GM19035 (cell line): ENCODE measurements around the gene PWWP2B.
"Not testable (repeated sequence)": the region's sequence is repeated elsewhere in the genome, so short reads cannot be mapped to it uniquely, and the experiment has no call there.

Experiments used
- ATAC-seq: cut with Tn5 transposase; IDR thresholded peaks from one replicate; pipeline ENCODE4 v1.9.1; 2021; ENCODE audit not compliant: unreplicated experiment

PWWP2B gene

GRCh38 chr10:132429281-132430230 lies 32.6 kb downstream of the PWWP2B start:
- no peak for ATAC-seq

- ATAC-seq = no peak
Measured at GRCh38 chr10:132430231-132430743, 33.3 kb downstream of the PWWP2B start.

DNA sequence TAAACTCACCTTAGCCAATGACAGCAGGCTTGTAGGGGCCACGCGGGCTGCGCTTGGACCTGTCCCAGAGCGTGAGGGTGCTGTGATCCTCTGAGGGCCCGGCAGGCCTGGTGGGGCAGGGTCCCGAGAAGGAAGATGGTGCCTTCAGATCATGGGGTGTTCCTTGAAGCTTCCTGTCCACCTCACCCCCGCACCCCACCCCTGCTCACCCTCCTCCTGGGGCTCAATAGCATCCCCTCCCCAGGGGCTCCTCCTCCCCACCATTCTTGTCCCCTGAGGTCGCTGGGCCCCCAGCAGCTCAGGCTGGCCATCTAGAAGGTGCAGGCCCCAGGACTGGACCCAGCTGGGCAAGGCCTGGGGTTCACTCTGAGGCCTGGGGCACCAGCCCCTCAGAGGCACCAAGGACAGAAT lies 33.9 kb downstream of the PWWP2B start:
- ATAC-seq = no peak

- no peak for ATAC-seq
Measured at GRCh38 chr10:132431537-132432175, 34.7 kb downstream of the PWWP2B start.

DNA sequence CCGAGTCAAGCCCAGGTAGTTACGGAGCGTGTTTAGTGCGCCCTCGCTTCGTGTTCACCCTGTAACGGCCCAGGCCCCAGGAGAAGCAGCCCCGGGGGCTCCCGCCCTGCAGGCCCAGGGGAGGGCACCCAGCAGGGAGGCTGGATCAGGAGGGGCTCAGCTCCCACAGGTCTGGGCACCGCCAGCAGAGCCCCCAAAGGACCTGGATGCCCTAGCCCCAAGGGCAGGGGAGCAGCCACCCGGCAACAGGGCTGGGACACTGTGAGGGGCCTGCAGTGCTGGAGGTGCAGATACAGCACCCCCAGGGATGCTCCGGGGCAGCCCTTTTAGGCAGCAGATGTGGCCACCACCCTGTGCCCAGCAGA lies 35.2 kb downstream of the PWWP2B start:
- no peak for ATAC-seq

- ATAC-seq = no peak
Measured at GRCh38 chr10:132433671-132434340, 36.8 kb downstream of the PWWP2B start.

DNA sequence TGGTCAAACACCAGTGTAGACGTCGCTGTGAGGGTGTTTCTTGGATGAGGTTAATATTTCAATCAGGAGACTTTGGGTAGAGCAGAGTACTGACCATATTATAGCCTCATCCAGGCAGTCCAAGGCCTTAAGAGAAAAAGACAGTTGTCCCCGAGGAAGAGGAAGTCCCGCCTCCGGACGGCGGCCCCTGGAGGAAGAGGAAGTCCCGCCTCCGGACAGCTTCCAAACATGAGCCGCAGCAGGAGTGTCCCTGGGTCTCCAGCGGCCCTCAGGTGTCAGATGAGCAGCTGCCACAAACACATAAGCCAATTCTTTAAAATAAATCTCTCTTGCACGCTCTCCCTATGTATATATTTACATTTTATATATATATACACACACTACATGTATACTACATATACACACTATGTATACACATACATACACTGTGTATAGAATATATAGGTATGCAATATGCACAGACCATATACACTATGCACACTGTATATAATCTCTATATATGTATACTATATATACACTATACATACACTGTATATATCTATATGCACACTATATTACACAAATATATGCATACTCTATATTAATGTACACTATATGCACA lies 37.5 kb downstream of the PWWP2B start:
- ATAC-seq = no peak

GRCh38 chr10:132435320-132435719 lies 38.3 kb downstream of the PWWP2B start:
- not testable (repeated sequence) for ATAC-seq

DNA sequence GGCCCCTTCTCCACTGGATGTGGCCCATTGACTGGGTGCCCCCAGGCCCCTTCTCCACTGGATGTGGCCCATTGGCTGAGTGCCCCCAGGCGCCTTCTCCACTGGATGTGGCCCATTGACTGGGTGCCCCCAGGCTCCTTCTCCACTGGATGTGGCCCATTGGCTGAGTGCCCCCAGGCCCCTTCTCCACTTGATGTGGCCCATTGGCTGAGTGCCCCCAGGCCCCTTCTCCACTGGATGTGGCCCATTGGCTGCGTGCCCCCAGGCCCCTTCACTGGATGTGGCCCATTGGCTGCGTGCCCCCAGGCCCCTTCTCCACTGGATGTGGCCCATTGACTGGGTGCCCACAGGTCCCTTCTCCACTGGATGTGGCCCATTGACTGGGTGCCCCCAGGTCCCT lies 39.1 kb downstream of the PWWP2B start:
- ATAC-seq = not testable (repeated sequence)

DNA sequence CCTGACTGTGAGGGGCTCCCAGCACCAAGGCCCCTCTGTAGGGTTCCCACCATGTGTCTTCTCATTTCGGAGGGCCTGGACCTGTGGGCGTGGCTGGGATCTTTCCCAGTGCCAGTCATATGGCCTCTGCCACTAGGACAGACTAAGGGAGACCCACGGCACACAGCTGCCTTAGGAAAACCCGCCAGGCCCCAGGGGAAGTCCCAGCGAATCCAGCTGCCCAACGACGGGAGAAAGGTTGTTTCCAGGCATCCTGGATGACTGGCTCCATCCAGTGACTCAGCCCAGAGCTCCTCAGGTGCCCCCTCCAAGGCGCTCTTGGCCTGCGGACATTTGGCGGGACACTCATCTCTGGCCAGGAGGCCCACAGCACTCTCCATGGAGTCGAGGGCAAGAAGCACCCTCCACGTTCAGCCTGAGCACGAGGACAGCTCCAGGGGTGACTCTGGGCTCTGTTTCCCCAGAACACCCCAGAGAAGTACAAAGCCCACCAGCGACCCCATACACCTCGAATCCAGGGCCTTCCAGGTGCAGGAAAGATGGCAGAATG lies 39.9 kb downstream of the PWWP2B start:
- no peak for ATAC-seq

DNA sequence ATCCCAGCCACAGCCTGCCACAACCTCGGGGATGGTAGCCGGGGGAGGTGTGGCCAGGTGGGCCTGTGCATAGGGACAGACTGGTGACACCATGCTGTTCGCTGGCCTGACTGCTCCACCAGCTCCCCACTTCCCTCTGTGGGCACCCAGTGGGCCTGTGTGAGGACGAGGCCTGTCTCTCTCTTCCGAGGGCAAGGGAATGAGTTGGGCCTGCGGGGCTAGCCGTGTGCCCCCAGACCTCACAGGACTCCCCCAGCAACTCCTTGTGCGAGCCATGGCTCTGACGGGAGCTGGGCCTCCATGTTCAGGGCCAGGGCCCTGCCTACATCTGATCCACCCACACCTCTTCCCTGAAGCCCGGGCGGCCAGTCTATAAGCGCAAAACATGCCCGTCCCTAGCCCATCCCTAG lies 40.5 kb downstream of the PWWP2B start:
- no peak for ATAC-seq

DNA sequence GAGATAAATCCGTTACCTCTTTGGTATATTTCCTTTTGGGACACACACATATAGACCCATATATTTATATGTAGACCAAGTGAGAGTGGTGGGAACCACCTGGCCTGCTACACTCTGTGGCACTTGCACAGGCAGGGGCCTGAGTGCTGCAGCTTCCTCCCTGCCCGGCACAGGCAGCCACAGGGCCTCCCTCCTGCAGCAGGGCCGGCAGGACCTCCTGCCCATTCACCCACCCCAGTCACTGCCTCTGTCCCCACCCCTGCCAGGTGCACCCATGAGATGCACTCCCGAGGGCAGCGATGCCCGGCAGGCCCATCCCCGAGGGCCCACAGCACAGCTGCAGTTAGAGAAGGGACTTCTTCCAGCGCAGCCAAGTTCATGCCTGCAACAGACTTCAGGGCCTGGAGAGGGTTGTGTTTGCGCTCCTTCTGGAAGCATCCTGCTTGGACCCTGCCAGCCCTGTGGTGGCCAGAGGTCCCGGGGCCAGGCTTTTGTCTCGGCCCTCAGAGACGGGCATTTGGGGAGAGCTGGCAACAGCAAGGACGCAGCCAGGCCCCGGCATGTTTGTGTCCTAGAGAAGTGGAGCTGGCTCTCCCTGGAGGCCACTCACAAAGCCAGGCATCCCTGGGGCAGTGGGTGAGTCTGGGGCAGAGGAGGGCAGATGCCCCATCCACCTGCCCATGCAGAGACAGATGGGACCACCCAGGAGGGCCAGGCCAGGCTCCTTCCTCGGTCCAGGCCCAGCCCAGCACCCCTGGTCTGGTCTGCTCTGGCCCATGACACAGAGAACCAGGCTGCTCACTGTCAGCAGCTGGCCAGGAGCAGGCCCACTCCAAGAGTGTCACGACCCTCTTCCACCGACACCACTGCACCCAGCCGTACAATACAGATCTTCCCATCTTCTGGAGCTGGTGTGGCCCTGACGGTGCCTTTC lies 41.4 kb downstream of the PWWP2B start:
- no peak for ATAC-seq

DNA sequence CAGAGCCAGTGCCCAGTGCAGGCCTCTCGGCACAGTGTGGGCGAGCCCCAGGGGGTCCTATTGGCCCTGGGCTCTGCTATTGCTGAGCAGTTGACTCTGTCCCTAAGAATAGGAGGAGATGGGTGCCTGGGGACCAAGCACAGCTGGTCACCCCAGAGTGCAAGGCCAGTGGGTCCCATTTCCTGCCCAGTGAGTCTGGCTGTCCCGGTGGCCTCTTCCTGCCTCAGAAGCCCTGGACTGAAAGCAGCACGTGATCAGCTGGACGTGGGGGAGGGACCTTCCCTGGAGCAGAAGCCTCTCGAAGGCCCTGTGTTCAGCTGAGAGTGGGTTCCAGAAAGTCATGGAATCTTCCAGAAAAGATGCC lies 42.0 kb downstream of the PWWP2B start:
- no peak for ATAC-seq

DNA sequence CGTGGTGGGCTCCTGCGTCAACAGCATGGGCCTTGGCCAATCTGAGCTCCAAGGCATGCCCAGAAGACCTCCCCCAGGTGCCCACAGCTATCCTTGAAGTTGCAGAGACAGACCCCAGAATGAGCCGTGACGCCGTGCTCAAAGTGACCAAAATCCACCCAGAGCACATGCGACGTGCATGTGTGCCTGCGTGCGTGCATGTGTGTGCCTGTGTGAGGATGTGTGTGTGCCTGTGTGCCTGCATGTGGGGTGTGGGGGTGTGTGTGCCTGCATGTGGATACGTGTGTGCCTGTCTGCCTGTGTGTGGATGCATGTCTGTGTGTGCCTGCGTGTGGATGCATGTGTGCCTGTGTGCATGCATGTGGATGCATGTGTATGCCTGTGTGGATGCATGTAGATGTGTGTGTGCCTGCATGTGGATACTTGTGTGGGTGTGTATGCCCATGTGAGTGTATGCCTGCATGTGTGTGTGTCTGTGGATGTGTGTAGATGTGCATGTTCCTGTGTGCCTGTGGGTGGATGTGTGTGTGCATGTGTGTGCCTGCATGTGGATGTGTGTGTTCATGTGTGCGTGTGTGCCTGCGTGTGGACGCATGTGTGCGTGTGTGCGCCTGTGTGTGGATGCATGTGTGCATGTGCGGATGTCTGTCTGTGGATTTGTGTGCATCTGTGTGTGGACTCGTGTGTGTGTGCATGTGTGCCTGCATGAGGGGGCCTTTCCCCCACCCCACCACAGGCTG lies 42.6 kb downstream of the PWWP2B start:
- ATAC-seq = no peak

GRCh38 chr10:132440791-132441565 lies 44.0 kb downstream of the PWWP2B start:
- no peak for ATAC-seq

DNA sequence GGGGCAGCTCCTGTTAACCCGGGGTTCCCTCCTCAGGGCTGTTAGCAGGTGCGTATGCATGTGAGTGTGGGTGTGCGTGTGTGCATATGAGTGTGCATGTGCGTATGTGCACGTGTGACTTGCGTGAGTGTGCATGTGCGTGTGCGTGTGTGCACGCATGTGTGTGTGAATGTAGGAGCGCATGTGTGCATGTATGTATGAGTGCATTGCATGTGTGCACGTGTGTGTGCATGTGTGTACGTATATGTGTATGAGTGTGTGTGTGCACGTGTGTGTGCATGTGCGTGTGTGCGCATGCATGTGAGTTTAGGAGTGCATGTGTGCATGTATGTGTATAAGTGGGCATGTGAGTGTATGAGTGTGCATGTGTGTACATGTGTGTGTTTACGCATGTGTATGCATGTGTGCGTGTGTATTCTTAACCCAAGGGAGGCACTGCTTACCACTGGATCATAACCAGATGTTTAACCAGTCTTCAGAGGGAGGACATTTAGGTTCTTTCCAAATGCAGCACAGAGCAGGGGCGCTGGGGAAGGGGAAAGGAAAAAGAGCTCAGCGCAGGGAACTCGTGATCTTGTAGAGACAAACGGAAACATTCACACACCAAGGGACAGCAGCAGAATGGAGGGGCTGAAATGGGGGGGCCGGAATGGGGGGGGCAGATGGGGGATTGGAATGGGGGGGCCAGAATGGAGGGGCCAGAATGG lies 45.0 kb downstream of the PWWP2B start:
- ATAC-seq = no peak

DNA sequence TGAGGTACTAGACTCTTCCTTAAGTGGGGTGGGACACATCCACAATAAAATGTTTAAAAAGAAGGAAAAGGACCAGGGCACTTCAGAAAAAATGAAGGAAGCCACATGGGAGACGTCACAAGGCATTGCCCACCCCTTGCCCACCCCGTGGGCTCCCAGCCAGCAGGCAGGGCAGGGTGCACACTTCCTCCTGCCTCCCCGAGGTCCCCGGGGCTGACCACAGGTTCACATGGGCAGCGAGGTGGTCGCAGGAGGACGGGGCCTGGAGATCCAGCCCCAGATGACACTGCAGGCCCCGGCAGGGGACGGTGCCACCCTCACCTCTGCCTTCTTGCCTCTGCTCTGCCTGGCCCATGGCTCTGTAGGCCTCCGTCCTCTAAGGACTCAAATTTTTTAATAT lies 45.6 kb downstream of the PWWP2B start:
- ATAC-seq = no peak

GRCh38 chr10:132443605-132443982 lies 46.6 kb downstream of the PWWP2B start:
- ATAC-seq = no peak
